PFSK-1 (cell line): ENCODE measurements around the gene GAL3ST1. TPM values are rescaled to one million over a fixed set of nuclear protein-coding genes. Genes with fewer than 3 reads are reported as not detected.

Experiments used
- FOXP2 ChIP-seq: optimal IDR thresholded peaks from 2 replicates; pipeline ENCODE3; 2011; ENCODE audit warnings: borderline replicate concordance, control low read depth, inconsistent platforms; ENCODE audit not compliant: insufficient read depth; ENCODE audit errors: extremely low read length, extremely low read depth
- POLR2AphosphoS5 ChIP-seq: IDR thresholded peaks from 2 replicates; pipeline ENCODE4 v1.6.1; 2012; ENCODE audit warnings: low read depth, mild to moderate bottlenecking, control low read depth, low read length, moderate library complexity
- REST ChIP-seq, 2 experiments: IDR thresholded peaks; 2 replicates each; pipeline versions ENCODE4 v1.6.1 to v1.8.0; 2011 to 2012; ENCODE audit warnings: low read depth in 2 of 2, low read length in 2 of 2, control low read depth in 1 of 2, inconsistent platforms in 1 of 2, mild to moderate bottlenecking in 1 of 2, moderate library complexity in 1 of 2; ENCODE audit not compliant: insufficient read depth in 1 of 2
- SIN3A ChIP-seq: IDR thresholded peaks from 2 replicates; pipeline ENCODE4 v1.6.1; 2012; ENCODE audit warnings: mild to moderate bottlenecking, low read length, moderate library complexity, borderline replicate concordance; ENCODE audit not compliant: insufficient read depth
- TAF1 ChIP-seq: IDR thresholded peaks from 2 replicates; pipeline ENCODE4 v1.6.1; 2012; ENCODE audit warnings: low read length, control low read depth, borderline replicate concordance; ENCODE audit not compliant: insufficient read depth
- polyA plus RNA-seq: library from polyadenylated mRNA; unstranded; fragments of >200 nt; gene quantifications from one replicate; pipeline ENCODE4 v1.2.1, GENCODE V29; 2012; ENCODE audit warnings: low read depth, missing spikeins; ENCODE audit not compliant: insufficient read length

Gene GAL3ST1
- not detected for polyA plus RNA-seq

GRCh38 chr22:30574095-30574981, at the start of gene GAL3ST1:
Gene GAL3ST1 (minus strand): TSS chr22:30574665. CDS start chr22:30557392, 17,273 bp downstream.
- TF ChIP-seq POLR2AphosphoS5 (no peak), FOXP2 (no peak), REST (IDR thresholded peaks at IDR 0.05; ENCODE audit: insufficient read depth in 1 of 2, low read depth in 2 of 2, low read length in 2 of 2) (no peak), SIN3A (no peak), TAF1 (no peak)

- no peak for TF ChIP-seq REST (IDR thresholded peaks at IDR 0.05; ENCODE audit: insufficient read depth in 1 of 2, low read depth in 2 of 2, low read length in 2 of 2)
- no peak for TF ChIP-seq SIN3A
- TF ChIP-seq TAF1, result no peak
- no peak for TF ChIP-seq POLR2AphosphoS5
- no peak for TF ChIP-seq FOXP2
Observed at GRCh38 chr22:30617819-30618218, 43.4 kb upstream of the GAL3ST1 start.

- TF ChIP-seq SIN3A, result no peak
Observed at GRCh38 chr22:30615543-30615954, 41.1 kb upstream of the GAL3ST1 start.

- no peak for TF ChIP-seq SIN3A
- TF ChIP-seq REST (IDR thresholded peaks at IDR 0.05; ENCODE audit: insufficient read depth in 1 of 2, low read depth in 2 of 2, low read length in 2 of 2), result no peak
Observed at GRCh38 chr22:30614879-30615278, 40.4 kb upstream of the GAL3ST1 start.

- TF ChIP-seq FOXP2 (no peak), POLR2AphosphoS5 (no peak), REST (IDR thresholded peaks at IDR 0.05; ENCODE audit: insufficient read depth in 1 of 2, low read depth in 2 of 2, low read length in 2 of 2) (no peak), SIN3A (no peak)
Observed at GRCh38 chr22:30614268-30614667, 39.8 kb upstream of the GAL3ST1 start.
